CD14-positive monocyte (primary cell): ENCODE results near the gene CDH22. TPM values are rescaled to one million over a fixed set of nuclear protein-coding genes. Genes with fewer than 3 reads are reported as not detected.

Source experiments
- DNase-seq, 3 donors: peaks; one replicate each; pipeline ENCODE4 v3.0.0-alpha.2; 2011 to 2022
- H2AFZ ChIP-seq: 2 replicates; pipeline ENCODE4 v1.6.0; 2012; ENCODE audit warnings: mild to moderate bottlenecking, low read depth, low read length, inconsistent platforms; ENCODE audit not compliant: insufficient read depth, poor library complexity, severe bottlenecking
- H3K27ac ChIP-seq, 2 donors: 1 replicate in 1 of 2; 2 replicates in 1 of 2; pipeline ENCODE4 v1.5.1; 2012 to 2013; ENCODE audit warnings: low read length in 2 of 2, control low read depth in 1 of 2, inconsistent platforms in 1 of 2, low read depth in 1 of 2, mild to moderate bottlenecking in 1 of 2
- H3K27me3 ChIP-seq, 2 donors: one replicate each; pipeline versions ENCODE4 v1.6.0 to v1.6.1; 2011 to 2013; ENCODE audit warnings: low read length in 2 of 2; ENCODE audit not compliant: control insufficient read depth in 2 of 2, insufficient read depth in 2 of 2
- H3K36me3 ChIP-seq, 2 donors: replicated peaks in 1 of 2; 1 replicate in 1 of 2; 2 replicates in 1 of 2; pipeline versions ENCODE4 v1.5.1 to v1.6.1; 2012 to 2013; ENCODE audit warnings: low read length in 2 of 2, control low read depth in 1 of 2, inconsistent platforms in 1 of 2, mild to moderate bottlenecking in 1 of 2; ENCODE audit not compliant: insufficient read depth in 2 of 2, control insufficient read depth in 1 of 2
- H3K4me1 ChIP-seq, 2 donors: 1 replicate in 1 of 2; 2 replicates in 1 of 2; pipeline versions ENCODE4 v1.5.1 to v1.6.1; 2012 to 2013; ENCODE audit warnings: low read length in 2 of 2, control low read depth in 1 of 2, inconsistent platforms in 1 of 2, mild to moderate bottlenecking in 1 of 2, moderate library complexity in 1 of 2; ENCODE audit not compliant: insufficient read depth in 2 of 2, control insufficient read depth in 1 of 2
- H3K4me2 ChIP-seq: replicated peaks from 2 replicates; pipeline ENCODE3; 2012; ENCODE audit warnings: low read length, moderate library complexity, mild to moderate bottlenecking; ENCODE audit not compliant: poor library complexity, severe bottlenecking; ENCODE audit errors: extremely low read depth
- H3K4me3 ChIP-seq, 3 experiments: fragments of 200-600 bp in 1 of 3; sonication (generic) in 1 of 3; replicated peaks in 1 of 3; 1 replicate in 2 of 3; 2 replicates in 1 of 3; pipeline ENCODE4 v1.5.1; 2011 to 2013; ENCODE audit warnings: low read length in 3 of 3, mild to moderate bottlenecking in 3 of 3, control low read depth in 2 of 3, low read depth in 2 of 3, inconsistent platforms in 1 of 3, moderate library complexity in 1 of 3
- H3K79me2 ChIP-seq: 2 replicates; pipeline ENCODE4 v1.6.0; 2012; ENCODE audit warnings: mild to moderate bottlenecking, control low read depth, inconsistent platforms, low read length, moderate library complexity; ENCODE audit not compliant: insufficient read depth
- H3K9ac ChIP-seq: 2 replicates; pipeline ENCODE4 v1.6.0; 2017; ENCODE audit warnings: low read length, mild to moderate bottlenecking; ENCODE audit not compliant: insufficient read depth, poor library complexity, severe bottlenecking
- H3K9me3 ChIP-seq, 2 donors: replicated peaks in 1 of 2; 1 replicate in 1 of 2; 2 replicates in 1 of 2; pipeline versions ENCODE4 v1.5.1 to v1.6.1; 2012 to 2013; ENCODE audit warnings: low read length in 2 of 2, control low read depth in 1 of 2; ENCODE audit not compliant: control insufficient read depth in 1 of 2, insufficient read depth in 1 of 2
- H4K20me1 ChIP-seq: 2 replicates; pipeline ENCODE4 v1.6.0; 2012; ENCODE audit warnings: mild to moderate bottlenecking, low read length, control low read depth, moderate library complexity; ENCODE audit not compliant: insufficient read depth
- H3K27ac Mint-ChIP-seq, 7 donors: one replicate each; pipeline ENCODE4 v1.8.0; 2020; ENCODE audit warnings: mild to moderate bottlenecking in 7 of 7, mixed read lengths in 7 of 7, moderate library complexity in 6 of 7, inconsistent platforms in 2 of 7
- H3K27me3 Mint-ChIP-seq, 3 donors: one replicate each; pipeline ENCODE4 v1.8.0; 2021 to 2022; ENCODE audit warnings: low read depth in 3 of 3, mild to moderate bottlenecking in 3 of 3, mixed read lengths in 3 of 3, moderate library complexity in 3 of 3, inconsistent platforms in 1 of 3
- H3K36me3 Mint-ChIP-seq, 2 donors: one replicate each; pipeline ENCODE4 v1.8.0; 2020; ENCODE audit warnings: mixed read lengths in 2 of 2, inconsistent platforms in 1 of 2, mild to moderate bottlenecking in 1 of 2
- H3K4me1 Mint-ChIP-seq: one replicate; pipeline ENCODE4 v1.8.0; 2020; ENCODE audit warnings: mild to moderate bottlenecking, mixed read lengths
- H3K4me3 Mint-ChIP-seq, 2 donors: one replicate each; pipeline ENCODE4 v1.8.0; 2020; ENCODE audit warnings: mild to moderate bottlenecking in 2 of 2, mixed read lengths in 2 of 2, moderate library complexity in 1 of 2
- H3K9me3 Mint-ChIP-seq, 7 donors: one replicate each; pipeline ENCODE4 v1.8.0; 2020 to 2022; ENCODE audit warnings: mixed read lengths in 7 of 7, mild to moderate bottlenecking in 6 of 7, moderate library complexity in 6 of 7, inconsistent platforms in 2 of 7
- WGBS: methylation state at CpG from one replicate; pipeline ENCODE4 v1.1.5; 2013; ENCODE audit warnings: missing lambda C conversion rate; ENCODE audit not compliant: insufficient coverage; 5-methylcytosine and 5-hydroxymethylcytosine counted together
- intact Hi-C, 2 donors: fragments of 100-400 bp; cut with micrococcal nuclease; formaldehyde crosslinking; loops; one replicate each; pipeline versions ENCODE4 v1.15.0 to v1.15.1; 2023
- polyA plus RNA-seq, 3 donors: library from polyadenylated mRNA; depleted of rRNA in 1 of 3; unstranded in 2 of 3; stranded (reverse) in 1 of 3; fragments of 300-500 nt in 2 of 3; fragments of >200 nt in 1 of 3; fragmentation: Illumina TruSeq in 2 of 3; gene quantifications; 1 replicate in 2 of 3; 2 replicates in 1 of 3; pipeline ENCODE4 v1.2.3, GENCODE V29; 2012 to 2021
- TF ChIP-seq, protein P1 (sequence below): fragments of 200-600 bp; IDR thresholded peaks from one replicate; pipeline ENCODE4 v1.8.0; 2022; ENCODE audit warnings: antibody characterized with exemption, mild to moderate bottlenecking

Gene CDH22
- polyA plus RNA-seq, 3 donors = not detected

DNA sequence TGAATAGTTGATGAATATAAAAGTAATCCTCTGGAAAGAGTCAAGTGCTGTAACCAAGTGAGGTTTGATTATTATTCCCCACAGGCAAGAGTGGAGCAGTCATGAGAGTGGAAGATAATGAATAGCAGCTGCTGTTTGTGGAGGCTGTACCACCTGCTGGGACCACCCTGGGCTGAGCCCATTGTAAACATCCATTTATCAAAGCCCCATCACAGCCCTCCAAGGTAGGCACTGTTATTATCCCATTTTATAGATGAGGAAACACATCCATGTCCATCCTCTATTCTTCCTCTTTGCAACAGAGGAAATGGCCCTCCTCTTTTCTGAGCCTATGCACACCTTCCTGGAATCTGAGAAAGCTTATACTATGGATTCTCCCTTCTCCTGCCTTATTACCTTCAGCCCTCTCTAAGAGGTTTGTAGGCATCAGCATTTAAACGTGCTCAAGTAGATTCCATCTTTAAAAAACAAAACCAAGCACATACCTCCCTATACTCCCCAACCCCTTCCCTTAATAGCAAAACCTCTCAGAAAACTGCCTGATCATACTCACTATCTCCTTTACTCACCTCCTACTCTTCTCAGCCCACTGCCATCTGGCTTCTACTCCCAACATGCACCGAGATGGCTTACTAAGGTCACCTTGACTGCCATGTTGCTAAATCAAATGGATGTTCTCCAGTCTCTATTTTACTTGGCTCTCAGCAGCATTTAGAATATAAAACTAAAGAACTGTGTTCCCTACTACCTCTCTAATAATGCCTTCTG, 37.1 kb downstream of the CDH22 start:
- Histone ChIP-seq H3K27ac (no peak overlapping the region), H3K4me2 (no peak overlapping the region), H4K20me1 (no peaks in the 10 kb centered on the region), H3K9ac (no peak overlapping the region), H3K27me3 (peaks cover 2 to 5% of the 10 kb centered on the region in 2 donors), H3K4me1 (no peaks in the 10 kb centered on the region), H2AFZ (no peak overlapping the region), H3K79me2 (no peaks in the 10 kb centered on the region), H3K36me3 (no peaks in the 10 kb centered on the region), H3K4me3 (no peak overlapping the region), H3K9me3 (no peaks in the 10 kb centered on the region)
- TF ChIP-seq, protein P1, sequence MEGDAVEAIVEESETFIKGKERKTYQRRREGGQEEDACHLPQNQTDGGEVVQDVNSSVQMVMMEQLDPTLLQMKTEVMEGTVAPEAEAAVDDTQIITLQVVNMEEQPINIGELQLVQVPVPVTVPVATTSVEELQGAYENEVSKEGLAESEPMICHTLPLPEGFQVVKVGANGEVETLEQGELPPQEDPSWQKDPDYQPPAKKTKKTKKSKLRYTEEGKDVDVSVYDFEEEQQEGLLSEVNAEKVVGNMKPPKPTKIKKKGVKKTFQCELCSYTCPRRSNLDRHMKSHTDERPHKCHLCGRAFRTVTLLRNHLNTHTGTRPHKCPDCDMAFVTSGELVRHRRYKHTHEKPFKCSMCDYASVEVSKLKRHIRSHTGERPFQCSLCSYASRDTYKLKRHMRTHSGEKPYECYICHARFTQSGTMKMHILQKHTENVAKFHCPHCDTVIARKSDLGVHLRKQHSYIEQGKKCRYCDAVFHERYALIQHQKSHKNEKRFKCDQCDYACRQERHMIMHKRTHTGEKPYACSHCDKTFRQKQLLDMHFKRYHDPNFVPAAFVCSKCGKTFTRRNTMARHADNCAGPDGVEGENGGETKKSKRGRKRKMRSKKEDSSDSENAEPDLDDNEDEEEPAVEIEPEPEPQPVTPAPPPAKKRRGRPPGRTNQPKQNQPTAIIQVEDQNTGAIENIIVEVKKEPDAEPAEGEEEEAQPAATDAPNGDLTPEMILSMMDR = no peak
- Mint-ChIP-seq H3K9me3 (peaks cover 0 to 7% (median 3%) of the 10 kb centered on the region in 7 donors), H3K36me3 (no peaks in the 10 kb centered on the region), H3K4me1 (no peaks in the 10 kb centered on the region), H3K27me3 (peaks cover 11 to 46% (median 31%) of the 10 kb centered on the region in 3 donors), H3K27ac (peak overlapping the region in 1 of 7 donors; percentile 11), H3K4me3 (no peak overlapping the region)
- 94% methylated on average over 2 of the region's 2 CpGs for WGBS
- intact Hi-C loops = no loop called here
- no peak for DNase-seq

DNA sequence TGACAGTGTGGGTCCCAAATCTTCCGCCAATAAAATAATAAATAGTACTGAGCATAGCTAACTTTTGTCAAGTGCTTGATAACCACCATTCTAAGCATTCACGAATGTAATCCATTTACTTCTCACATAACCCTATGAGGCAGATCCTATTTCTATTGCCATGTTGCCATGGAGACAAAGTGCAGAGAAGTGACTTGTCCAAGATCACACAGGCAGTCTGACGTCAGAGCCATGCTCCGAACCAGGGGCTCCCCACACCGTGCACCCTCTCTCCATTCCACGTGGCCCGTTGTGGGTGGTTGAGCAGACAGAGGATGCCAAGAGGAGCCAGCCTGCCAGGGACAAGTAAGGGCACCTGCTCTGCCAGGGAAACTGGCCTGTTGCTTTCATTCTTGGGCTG, 38.9 kb downstream of the CDH22 start:
- Mint-ChIP-seq H3K27ac (no peak overlapping the region), H3K9me3 (peaks cover 0 to 7% (median 4%) of the 10 kb centered on the region in 7 donors), H3K4me3 (no peak overlapping the region), H3K36me3 (no peaks in the 10 kb centered on the region), H3K27me3 (peaks cover 14 to 36% (median 26%) of the 10 kb centered on the region in 3 donors), H3K4me1 (no peaks in the 10 kb centered on the region)
- Histone ChIP-seq H3K9ac (no peak overlapping the region), H2AFZ (no peak overlapping the region), H3K4me3 (no peak overlapping the region), H3K9me3 (no peaks in the 10 kb centered on the region), H3K79me2 (no peaks in the 10 kb centered on the region), H3K27ac (no peak overlapping the region), H3K36me3 (no peaks in the 10 kb centered on the region), H3K27me3 (peaks cover 0 to 3% of the 10 kb centered on the region in 2 donors), H4K20me1 (no peaks in the 10 kb centered on the region), H3K4me1 (no peaks in the 10 kb centered on the region), H3K4me2 (no peak overlapping the region)
- intact Hi-C loops = no loop called here
- DNase-seq = no peak
- TF ChIP-seq, protein P1 = no peak
- 86% methylated on average over 6 of the region's 7 CpGs for WGBS
